ENCODE results near the gene L2HGDH.
"Not testable (repeated sequence)": the region's sequence is repeated elsewhere in the genome, so short reads cannot be mapped to it uniquely, and the experiment has no call there.

L2HGDH gene

DNA sequence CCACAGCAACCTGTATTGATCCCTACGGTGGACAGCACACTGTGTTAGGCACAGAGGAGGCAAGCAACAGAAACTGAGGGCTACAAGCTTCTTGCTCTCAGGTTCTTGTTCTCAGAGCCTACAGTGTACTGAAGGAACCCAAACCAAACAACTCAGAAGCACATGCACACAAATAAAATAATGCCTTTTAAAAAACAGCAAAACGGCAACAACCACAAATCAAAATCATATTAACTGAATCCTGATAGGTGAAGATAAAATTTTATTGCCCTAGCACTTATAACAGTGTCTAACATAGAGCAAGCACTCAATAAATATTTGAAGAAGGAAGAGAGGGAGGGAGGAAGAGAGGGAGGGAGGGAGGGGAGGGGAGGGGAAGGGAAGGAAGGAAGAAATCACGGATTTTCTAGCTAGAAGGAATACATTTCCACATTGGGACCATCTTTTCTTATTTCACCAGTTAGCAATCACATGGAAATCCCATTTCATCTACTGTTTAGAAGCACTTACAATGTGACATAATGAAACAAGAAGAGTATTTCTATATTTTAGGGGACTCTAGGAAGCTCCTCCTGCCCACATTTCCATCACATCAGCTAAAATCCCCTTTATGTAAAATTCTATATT lies 27.3 kb upstream of the L2HGDH start:
- no peak for DNase-seq

DNA sequence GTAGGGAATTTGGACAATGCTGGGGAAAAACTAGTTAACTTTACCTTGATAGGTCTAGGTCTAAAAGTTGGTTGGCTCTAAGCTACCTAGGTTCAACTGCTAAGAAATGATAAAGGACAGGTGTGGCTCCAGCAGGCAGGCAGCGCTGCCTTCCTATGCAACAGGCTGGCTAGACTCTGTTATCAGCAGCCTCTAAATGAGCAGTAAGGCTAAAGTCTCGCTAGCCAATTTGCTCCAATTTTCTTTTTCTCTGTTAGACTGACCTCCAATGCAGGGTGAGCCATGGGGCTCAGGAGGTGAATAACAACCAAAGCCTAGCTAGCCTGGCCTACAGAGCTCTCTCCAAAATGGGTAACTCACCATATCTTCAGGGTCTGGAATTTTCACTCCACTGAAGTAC lies 26.6 kb upstream of the L2HGDH start:
- no peak for DNase-seq

DNA sequence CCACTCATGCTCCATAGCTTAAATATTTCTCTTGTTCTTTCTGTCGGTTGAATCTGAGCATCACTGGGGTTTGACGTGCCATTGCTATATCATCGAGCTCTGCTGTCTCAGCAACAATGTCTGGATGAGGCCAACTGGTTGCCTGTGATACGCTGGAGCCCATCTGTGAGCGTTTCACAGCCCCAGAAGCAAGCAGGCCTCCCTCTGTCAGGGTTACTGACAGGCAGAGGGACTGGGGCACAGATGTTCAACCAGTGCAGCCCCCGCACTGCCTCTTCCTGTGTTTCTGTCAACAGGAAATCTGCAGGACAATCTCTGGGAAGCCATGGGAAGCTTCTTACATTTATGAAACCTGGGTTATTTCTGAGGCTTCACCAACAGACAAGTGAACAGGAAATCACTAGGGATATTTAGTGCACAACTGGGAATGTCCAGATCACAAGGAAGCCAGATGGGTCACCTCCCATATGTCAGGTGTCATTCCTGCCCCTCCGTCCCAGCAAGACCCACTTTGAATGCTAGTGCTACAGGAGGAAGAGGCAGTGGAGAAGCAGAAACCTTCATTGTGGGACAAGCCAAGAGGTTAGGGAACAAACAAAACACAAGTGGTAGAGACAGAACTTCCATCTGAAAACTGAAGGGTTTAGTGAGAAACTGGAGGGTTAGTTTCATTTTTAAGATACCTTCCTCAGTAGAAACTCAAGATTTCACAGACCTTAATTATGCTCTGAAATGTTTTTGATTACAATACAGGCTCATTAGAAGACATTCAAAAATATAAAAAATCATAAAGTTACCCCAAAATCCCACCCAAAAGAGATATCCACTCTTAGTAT lies 24.2 kb upstream of the L2HGDH start:
- DNase-seq, result no peak

DNA sequence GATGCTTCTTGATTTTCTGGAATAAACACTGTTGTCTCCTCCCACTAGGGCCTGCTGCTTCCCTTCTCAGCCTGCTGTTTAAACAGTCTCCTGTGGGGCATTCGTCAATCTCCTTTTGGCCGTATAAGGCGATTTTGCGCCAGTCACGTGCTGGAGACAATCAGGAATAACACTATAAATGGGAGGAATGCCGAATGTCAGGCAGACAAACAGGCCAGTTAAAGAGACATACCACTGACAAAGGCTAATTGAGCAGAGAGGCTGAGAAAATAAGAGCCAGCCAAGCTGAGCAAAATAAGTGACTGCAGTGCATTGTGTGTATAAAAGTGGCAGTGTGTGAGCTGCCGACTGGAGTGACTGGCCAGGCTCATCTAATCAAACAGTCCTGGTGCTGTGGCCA lies 23.4 kb upstream of the L2HGDH start:
- DNase-seq, result no peak

DNA sequence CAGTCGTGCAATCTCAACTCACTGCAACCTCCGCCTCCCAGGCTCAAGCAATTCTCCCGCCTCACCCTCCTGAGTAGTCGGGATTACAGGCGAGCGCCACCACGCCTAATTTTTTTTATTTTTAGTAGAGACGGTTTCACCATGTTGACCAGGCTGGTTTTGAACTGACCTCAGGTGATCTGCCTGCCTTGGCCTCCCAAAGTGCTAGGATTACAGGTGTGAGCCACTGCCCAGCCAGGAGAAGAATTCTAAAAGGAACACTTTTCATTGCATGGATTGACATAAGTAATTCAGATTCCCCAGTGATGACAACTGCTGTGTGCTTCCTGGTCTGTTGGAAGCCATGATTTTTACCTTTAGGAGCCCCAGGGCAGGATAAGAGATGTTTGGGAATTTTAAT lies 22.2 kb upstream of the L2HGDH start:
- no peak for DNase-seq

DNA sequence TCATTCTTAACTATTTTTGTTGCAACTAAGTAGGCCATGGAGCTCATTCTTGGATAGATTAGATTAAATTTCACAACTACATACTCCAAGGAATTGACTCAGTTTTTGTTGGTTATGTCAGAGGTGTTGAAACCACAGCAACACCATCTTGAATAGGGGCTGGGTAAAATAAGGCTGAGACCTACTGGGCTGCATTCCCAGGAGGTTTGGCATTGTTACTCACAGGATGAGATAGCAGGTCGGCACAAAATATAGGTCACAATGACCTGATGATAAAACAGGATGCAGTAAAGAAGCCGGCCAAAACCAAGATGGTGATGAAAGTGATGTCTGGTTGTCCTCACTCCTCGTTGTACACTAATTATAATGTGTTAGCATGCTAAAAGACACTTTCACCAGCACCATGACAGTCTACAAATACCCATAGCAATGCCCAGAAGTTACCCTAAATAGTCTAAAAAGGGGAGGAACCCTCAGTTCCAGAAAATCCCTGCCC lies 21.0 kb upstream of the L2HGDH start:
- peak; percentile 93 for DNase-seq

DNA sequence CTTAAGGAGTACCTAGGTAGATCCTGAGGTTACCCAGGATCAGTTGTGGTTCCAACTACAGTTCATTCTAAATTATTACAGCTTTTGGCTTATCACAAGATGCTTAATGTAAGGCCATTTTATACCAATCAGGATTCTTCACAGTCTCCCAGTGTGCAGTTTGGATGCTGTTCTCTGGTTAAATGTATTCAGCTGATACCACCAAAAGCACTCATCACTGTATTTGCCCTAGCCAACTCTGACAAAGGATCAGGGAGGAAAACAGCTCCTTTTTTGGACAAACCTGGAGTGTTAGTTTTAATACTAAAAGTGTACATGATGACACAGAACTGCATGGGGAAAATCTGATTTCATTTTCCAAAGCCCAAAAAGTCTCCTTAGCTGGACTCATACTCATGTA lies 19.6 kb upstream of the L2HGDH start:
- DNase-seq, result no peak

DNA sequence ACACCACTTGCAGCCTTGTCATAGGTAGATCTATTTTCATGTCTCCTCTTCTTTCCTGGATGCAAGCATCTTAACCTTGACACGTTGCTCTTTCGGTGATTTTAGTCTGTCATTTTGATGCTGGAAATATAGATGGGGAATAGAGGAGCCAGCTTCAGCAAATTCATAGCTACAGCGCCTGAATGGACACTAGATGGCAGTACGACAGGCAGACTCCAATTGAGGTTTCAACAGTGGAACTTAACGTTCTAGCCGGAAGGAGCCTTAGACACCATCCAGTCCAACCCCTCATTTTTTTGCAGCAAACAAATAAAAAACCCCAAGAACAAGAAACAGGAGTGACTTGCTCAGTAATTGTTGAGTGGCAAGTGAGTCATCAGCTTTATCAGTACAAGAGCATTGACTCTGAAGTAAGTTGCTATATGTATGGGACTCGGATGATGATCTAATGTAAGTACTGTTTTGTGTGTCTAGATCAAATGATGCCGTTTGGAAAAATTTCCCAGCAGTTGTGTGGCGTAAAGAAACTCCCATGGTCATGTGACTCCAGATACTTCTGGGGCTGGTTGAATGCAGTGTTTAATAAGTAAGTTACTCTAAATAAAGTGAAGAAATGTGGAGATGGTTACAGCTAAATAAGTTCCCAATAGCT lies 9.1 kb upstream of the L2HGDH start:
- DNase-seq, result peak; percentile 98

DNA sequence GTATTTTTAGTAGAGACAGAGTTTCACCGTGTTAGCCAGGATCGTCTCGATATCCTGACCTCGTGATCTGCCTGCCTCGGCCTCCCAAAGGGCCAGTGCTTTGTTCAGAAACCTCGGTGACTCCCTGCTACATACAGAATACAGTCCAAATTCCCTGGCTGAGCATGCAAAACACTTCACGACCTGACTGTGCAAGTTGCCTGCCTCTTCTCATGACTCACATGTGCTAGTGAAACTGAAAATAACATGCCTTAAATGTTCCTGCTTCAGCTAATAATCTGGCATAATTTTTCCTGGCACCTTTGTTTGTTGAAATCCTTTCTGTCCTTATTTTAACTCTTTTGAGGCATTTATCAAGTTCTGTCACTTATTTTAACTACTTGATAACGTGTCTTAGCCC lies 8.3 kb upstream of the L2HGDH start:
- DNase-seq, result no peak

DNA sequence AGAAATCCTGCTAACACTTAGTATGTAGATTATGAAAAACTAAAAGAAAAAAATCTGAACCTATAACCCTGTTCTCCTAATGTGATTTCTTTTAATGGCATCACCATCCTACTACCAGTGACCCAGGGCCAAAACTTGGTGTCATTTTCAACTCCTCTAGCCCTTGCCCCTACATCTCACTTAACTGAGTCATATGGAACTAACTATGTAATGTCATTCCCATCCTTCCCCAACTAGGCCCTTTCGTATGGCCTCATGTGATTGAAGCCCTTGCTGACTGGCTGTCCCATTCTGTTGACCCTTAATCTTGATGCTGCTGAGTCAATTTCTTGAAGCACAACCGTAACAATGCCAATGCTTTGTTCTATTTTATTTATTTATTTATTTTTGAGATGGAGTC lies 7.7 kb upstream of the L2HGDH start:
- no peak for DNase-seq

DNA sequence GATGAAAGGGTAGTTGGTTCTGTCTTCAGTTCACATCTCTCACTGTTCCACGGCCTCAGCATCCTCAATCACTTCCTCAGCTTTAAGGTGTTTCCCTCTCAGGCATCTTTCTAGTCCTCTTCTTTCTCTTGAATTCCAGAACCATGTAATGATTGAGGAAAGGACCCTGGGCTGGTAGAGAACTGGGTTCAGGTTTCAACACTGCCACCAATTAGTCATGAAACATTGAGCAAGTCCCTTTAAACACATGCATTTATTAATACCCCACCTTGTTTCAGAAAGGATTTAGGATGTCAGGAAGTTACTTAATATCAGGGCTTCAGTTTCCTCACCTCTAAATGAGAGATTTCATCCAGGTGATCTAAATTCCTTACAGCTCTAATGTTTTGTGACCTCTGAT lies 7.3 kb upstream of the L2HGDH start:
- no peak for DNase-seq

DNA sequence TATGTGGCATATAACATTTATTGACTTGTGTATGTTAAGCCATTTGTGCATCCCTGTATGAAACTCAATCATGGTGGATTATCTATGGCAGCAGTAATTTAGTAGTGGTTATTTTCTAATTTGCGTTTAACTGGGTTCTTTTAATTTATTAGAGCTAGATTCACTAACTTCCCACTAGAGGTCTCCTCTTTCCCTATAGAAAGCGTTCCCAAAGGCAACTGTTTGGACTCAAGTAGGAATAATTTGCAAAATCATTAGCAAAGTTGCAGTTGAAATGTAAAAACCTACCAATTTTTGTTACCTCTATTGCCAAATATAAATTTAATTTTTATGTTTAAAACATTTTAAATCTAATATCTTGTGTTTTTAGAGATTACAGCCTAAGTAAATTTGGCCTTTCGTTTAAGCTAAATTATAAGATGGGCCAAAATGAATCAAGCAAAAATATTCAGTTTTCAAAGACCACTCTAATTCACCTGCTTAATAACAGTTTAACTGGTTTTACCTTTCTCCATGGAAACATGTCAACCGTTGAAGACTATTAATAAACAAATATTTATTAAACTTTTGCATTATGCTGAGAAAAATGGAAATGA lies 6.1 kb upstream of the L2HGDH start:
- no peak for DNase-seq

DNA sequence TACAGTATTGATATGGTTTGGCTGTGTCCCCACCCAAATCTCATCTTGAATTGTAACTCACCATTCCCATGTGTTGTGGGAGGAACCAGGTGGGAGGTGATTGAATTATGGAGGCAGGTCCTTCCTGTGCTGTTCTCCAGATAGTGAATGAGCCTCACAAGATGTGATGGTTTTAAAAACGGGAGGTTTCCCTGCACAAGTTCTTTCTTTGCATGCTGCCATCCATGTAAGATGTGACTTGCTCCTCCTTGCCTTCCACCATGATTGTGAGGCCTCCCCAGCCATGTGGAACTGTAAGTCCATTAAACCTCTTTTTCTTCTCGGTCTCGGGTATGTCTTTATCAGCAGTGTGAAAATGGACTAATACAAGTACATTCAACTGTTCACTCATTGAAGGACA lies 2.1 kb upstream of the L2HGDH start:
- DNase-seq, result not testable (repeated sequence)

DNA sequence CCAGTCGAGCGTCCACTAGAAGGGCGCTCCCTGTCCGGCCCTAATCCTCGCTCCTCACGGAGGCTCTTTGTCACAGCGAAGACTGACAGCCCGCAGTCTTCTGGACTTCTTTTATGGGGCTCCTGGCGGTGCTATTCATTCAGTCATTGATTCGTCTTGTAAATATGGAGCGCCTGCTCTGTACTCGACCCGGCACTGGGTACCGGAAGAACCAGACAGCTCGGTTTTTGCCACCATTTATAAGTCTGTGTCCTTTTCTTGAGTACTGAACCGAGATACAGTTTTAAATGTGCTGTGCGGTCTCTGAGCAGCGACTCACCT lies 665 bp upstream of the L2HGDH start:
- no peak for DNase-seq

DNA sequence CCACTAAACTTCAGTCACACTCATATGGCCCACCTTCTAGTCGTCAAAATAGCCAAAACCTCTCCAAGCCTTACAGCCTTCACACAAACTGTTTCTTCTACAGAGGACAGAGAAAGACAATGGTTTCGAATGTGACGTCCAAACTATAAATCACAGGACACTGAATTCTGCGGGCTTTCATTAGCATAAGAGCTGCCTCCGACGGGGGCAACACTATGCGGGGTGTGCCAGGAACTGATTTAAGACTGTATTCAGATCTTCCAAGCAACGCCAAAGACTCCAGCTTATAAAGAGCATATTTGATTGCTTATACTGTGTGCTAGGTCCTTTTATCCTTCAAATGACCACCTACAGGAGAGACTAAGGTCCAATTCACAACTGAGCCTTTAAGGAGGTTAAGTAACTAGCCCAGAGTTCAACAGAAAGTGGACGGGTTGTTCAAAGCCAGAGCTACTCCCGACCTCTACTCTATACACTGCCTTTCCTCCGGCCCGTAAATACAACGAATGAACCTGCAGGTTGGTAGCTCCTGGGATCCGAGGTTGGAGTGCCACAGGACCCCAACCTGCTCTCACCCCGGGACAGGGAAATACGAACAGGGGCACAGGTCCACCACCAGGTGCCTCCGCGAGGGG lies 575 bp downstream of the L2HGDH start:
- DNase-seq, result no peak

DNA sequence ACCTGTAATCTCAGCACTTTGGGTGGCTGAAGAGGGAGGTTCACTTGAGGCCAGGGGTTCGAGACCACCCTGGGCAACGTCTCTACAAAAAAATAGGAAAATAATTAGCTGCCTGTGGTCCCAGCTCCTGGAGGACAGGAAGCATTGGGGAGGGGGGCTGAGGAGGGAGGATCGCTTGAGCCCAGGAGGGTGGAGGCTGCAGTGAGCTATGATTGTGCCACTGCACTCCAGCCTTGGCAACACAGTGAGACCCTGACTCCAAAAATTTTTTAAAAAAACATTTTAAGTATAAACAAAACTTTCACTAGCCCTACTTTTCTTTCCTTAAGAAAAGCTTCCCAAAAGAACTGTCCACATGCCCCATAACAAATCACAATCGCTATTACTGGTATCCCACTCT lies 1.6 kb downstream of the L2HGDH start:
- no peak for DNase-seq

DNA sequence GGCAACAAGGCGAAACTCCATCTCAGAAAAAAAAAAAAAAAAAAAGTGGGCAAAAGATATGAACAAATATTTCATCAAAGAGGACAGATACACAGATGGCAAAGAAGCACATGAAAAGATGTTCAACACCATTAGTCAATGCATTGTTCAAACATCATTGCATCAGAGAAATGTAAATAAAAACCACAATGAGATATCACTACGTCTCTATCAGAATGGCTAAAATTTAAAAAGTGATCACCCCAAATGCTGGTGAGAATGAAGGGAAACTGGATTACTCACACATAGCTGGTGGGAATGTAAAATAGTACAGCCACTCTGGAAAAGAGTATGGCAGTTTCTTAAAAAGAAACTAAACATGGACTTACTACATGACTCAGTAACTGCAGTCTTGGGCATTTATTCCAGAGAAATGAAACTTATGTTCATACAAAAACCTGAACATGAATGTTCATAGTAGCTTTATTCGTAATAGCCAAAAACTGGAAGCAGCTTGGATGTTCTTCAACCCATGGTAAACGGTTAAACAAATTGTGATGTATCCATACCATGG lies 3.6 kb downstream of the L2HGDH start:
- DNase-seq, result peak; percentile 23

DNA sequence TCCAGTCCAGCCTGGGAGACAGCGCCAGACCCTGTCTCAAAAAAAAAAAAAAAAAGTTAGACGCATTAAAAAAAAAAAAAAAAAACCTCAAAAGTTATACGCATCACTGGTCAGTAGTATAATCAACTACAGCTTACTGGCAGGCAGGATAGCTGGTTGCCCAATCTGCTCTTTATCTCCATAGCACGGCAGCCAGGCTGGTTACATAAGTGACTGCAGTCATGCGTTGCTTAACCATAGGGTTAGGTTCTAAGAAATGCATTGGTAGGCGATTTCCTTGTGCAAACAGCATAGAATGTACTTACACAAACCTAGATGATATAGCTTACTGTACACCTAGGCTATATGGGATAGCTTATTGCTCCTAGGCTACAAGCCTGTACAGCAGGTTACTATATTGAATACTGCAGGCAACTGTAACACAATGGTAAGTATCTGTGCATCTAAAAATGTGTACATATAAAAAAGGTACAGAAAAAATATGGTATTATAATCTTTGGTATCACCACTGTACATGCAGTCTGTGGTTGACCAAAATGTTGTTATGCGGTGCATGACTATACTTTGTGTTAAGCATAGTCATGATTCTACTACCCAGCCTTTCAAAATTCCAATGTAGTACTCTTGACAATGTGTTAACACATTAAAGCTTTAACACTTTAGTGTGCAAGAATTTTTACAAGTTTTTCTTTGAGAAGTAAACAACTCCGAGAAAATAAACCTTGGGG lies 8.1 kb downstream of the L2HGDH start:
- peak; percentile 83 for DNase-seq

DNA sequence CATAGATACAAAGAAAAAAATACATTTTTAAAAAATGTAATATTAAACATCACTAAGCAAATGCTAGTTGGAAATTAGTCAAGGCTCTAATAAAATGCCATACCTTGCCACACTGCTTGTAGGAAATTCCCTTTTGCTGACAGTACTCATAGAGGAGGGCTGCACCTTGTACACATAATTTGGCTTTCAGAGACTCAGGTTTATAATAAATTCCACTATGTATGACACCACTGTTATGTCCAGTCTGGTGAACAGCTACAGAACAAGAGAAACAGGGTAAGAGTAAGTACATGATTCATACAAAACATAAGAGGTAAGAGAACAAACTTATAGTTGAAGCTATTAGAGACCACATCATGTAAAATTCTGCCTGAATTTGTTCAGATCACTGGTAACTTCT lies 10.1 kb downstream of the L2HGDH start:
- DNase-seq, result no peak

DNA sequence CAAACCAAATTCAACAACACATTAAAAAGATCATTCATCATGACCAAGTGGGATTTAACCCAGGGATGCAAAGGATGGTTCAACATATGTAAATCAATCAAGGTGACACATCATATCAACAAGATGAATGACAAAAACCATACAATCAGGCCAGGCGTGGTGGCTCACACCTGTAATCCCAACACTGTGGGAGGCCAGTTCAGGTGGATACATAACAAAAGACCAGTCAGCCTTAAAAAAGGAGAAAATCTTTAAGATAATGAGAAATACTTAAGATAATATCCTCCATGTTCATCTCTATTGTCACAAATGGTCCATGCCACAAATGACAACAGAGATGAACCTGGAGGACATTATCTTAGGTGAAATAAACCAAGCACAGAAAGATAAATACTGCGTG lies 12.4 kb downstream of the L2HGDH start:
- no peak for DNase-seq

DNA sequence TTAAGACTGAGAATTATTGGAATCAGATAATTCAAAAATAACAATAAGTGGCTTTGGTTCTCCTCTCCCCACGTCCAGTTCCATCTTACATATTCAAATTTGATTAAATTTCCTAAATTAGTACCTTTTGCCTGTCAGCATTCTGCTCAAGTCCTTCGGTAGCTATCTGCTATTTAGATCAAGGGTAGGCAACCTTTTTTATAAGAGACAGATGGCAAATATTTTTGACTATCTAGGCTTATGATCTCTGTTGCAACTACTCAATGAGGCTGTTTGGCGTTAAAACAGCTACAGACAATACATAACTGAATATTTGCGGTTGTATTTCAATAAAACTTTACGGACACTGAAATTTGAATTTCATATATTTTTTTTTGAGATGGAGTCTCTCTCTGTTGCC lies 21.7 kb downstream of the L2HGDH start:
- DNase-seq, result no peak

DNA sequence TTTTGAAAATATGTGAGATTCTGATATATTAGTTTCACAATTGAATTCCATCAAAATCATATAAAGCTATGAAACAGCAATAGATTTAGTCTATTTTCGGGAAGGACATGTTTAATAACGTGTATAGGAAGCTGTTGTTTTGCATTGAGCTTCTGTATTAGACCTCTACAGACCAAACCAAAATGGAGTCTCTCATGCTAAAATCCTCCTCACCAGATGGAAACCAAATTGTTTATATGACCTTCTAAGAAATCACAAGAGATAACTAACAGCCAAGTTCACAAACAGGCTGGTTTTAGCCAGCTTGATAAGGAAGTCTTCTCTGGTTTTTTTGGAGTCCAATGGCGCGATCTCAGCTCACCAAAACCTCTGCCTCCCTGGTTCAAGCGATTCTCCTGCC lies 23.9 kb downstream of the L2HGDH start:
- no peak for DNase-seq
